ENCODE data around the gene BRMS1. TPM values are rescaled to one million over a fixed set of nuclear protein-coding genes. Genes with fewer than 3 reads are reported as not detected.

BRMS1 gene
- total RNA-seq, 1 donor, result 42.3 TPM

GRCh38 chr11:66328302-66329144 is 16.4 kb downstream of the BRMS1 start:
- TF ChIP-seq, protein P1, sequence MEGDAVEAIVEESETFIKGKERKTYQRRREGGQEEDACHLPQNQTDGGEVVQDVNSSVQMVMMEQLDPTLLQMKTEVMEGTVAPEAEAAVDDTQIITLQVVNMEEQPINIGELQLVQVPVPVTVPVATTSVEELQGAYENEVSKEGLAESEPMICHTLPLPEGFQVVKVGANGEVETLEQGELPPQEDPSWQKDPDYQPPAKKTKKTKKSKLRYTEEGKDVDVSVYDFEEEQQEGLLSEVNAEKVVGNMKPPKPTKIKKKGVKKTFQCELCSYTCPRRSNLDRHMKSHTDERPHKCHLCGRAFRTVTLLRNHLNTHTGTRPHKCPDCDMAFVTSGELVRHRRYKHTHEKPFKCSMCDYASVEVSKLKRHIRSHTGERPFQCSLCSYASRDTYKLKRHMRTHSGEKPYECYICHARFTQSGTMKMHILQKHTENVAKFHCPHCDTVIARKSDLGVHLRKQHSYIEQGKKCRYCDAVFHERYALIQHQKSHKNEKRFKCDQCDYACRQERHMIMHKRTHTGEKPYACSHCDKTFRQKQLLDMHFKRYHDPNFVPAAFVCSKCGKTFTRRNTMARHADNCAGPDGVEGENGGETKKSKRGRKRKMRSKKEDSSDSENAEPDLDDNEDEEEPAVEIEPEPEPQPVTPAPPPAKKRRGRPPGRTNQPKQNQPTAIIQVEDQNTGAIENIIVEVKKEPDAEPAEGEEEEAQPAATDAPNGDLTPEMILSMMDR (IDR thresholded peaks at IDR 0.05; ENCODE audit: insufficient read depth, low read depth, low read length), result peak; percentile 93
- peak; percentile 77 for DNase-seq (ENCODE audit: low read depth)
- H3K4me3 ChIP-seq (ENCODE audit: low read depth, low read length), result no peak overlapping the region

DNA sequence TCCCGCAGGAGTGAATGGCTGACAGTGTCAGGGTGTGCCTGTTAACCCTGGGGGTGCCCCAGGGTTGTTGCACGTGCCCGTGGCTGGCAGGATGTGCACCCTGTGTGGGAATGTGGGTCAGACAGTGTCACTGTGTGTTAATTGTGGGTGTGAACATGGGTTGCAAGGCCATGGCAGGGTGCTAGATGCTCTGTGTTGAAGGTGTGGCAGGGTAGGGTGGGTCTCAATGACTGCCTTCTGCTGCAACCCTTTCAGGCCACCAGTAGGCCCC is 16.9 kb downstream of the BRMS1 start:
- no peak for DNase-seq (ENCODE audit: low read depth)
- no peak overlapping the region for H3K4me3 ChIP-seq (ENCODE audit: low read depth, low read length)
- TF ChIP-seq, protein P1 (IDR thresholded peaks at IDR 0.05; ENCODE audit: insufficient read depth, low read depth, low read length), result no peak

- TF ChIP-seq, protein P1 (IDR thresholded peaks at IDR 0.05; ENCODE audit: insufficient read depth, low read depth, low read length), result peak; percentile 13
- DNase-seq (ENCODE audit: low read depth), result no peak
- H3K4me3 ChIP-seq (ENCODE audit: low read depth, low read length), result no peak overlapping the region
Observed at GRCh38 chr11:66327171-66328030, 17.5 kb downstream of the BRMS1 start.

DNA sequence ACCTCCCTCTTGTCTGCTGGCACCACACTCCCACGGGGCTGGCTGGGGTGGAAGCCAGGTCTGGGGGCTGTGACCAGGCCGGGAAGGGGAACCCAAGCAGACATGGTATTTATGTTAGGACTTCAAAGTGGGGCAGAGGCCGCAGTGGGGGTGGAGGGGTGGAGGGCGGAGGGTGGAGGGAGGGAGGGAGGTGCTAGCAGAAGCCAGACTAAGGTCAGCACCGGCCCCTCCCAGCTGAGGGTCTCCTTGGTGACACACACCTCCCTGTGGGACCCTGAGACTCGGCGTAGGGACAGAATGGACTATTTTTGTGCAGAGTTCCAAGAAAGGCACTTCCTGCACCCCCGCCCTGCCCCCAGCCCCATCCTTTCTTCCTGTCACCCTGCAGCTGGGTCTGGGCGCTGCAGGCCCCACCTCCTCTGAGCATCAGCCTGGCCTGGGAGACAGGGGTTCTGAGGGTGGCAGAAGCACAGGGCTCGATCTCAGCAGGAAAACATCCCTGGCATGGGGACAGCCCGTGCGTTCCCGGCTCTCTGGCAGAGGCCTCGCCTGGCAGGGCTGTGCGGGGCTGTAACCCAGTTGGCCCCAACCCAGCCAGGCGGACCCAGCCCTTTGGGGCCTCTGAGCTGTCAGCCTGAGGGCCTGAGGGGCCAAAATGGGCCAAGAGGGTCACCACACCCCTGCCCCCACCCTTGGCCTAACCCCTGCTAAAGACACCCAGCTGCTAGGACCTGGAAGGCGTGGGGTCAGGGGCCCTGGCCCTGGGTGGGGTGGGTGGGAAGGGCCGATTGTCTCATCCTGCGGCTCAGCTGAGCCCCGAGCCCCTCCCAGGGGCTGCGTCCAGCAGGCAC is 18.4 kb downstream of the BRMS1 start:
- DNase-seq (ENCODE audit: low read depth), result no peak
- H3K4me3 ChIP-seq (ENCODE audit: low read depth, low read length), result no peak overlapping the region
- TF ChIP-seq, protein P1 (IDR thresholded peaks at IDR 0.05; ENCODE audit: insufficient read depth, low read depth, low read length), result no peak

- TF ChIP-seq, protein P1 (IDR thresholded peaks at IDR 0.05; ENCODE audit: insufficient read depth, low read depth, low read length), result no peak
- H3K4me3 ChIP-seq (ENCODE audit: low read depth, low read length), result no peak overlapping the region
- DNase-seq (ENCODE audit: low read depth), result no peak
Observed at GRCh38 chr11:66325263-66325671, 19.6 kb downstream of the BRMS1 start.

DNA sequence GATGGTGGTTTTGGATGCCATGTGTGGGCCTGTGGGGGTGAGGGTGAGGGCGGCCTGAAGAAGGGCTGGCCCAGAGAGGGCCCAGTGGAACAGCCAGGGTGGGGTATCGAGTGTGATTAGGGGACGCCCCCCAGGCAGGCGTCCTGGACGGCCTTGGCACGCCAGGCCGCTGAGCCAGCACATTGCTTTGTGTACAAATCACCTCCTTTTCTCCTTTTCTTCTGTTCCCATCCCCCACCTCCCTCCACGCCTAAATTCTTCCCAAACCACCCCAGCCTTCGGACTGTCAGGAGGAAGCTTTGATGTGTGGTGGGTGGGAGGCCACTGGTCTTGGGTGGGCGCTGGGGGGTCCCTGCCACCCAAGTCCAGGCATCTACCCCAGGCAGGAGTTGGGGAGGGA is 20.2 kb downstream of the BRMS1 start:
- TF ChIP-seq, protein P1 (IDR thresholded peaks at IDR 0.05; ENCODE audit: insufficient read depth, low read depth, low read length), result no peak
- H3K4me3 ChIP-seq (ENCODE audit: low read depth, low read length), result no peak overlapping the region
- no peak for DNase-seq (ENCODE audit: low read depth)

Measured in fibroblast of villous mesenchyme (primary cell).